T-cell (primary cell): Measurements from ENCODE around the gene PIM2. TPM values are rescaled to one million over a fixed set of nuclear protein-coding genes. Genes with fewer than 3 reads are reported as not detected.
"Not testable (repeated sequence)": the region's sequence is repeated elsewhere in the genome, so short reads cannot be mapped to it uniquely, and the experiment has no call there.

Experiments used
- ATAC-seq, 4 experiments: fragments of 200-7000 bp in 3 of 4; fragments of 150-1000 bp in 1 of 4; cut with Tn5 transposase; replicated peaks in 1 of 4; 1 replicate in 3 of 4; 2 replicates in 1 of 4; pipeline ENCODE4 v1.10.0; 2021; ENCODE audit warnings: moderate library complexity in 3 of 4, mild to moderate bottlenecking in 2 of 4, moderate number of reproducible peaks in 1 of 4
- CTCF ChIA-PET, 2 donors: fragments of 300-600 bp; sonication (Branson Sonifier 250); formaldehyde crosslinking; loops; one replicate each; lab custom pipeline; 2022; ENCODE audit warnings: antibody characterized with exemption in 2 of 2; lab: Charles Lee
- POLR2A ChIA-PET, 2 donors: fragments of 300-600 bp; sonication (Branson Sonifier 250); formaldehyde crosslinking; loops; one replicate each; lab custom pipeline; 2022; ENCODE audit warnings: antibody characterized with exemption in 2 of 2; lab: Charles Lee
- DNase-seq, 35 experiments: peaks; one replicate each; pipeline versions ENCODE4 v3.0.0 to v3.0.0-alpha.2; 2013 to 2023
- H3K27ac ChIP-seq: one replicate; pipeline ENCODE4 v1.5.1; 2013; ENCODE audit warnings: low read length
- H3K27me3 ChIP-seq, 2 experiments: replicated peaks in 1 of 2; 1 replicate in 1 of 2; 2 replicates in 1 of 2; pipeline versions ENCODE4 v1.6.1 to v1.7.0; 2013; ENCODE audit warnings: low read length in 1 of 2, mixed read lengths in 1 of 2; ENCODE audit not compliant: control insufficient read depth in 2 of 2, insufficient read depth in 2 of 2; ENCODE audit errors: extremely low read depth in 1 of 2
- H3K36me3 ChIP-seq, 2 donors: 1 replicate in 1 of 2; 2 replicates in 1 of 2; pipeline versions ENCODE4 v1.6.1 to v1.7.0; 2013; ENCODE audit warnings: low read length in 1 of 2; ENCODE audit not compliant: control insufficient read depth in 2 of 2, insufficient read depth in 1 of 2; ENCODE audit errors: extremely low read depth in 1 of 2
- H3K4me1 ChIP-seq, 2 experiments: 1 replicate in 1 of 2; 2 replicates in 1 of 2; pipeline versions ENCODE4 v1.6.1 to v1.7.0; 2013; ENCODE audit warnings: low read length in 2 of 2, mixed read lengths in 1 of 2; ENCODE audit not compliant: insufficient read depth in 2 of 2, control insufficient read depth in 1 of 2; ENCODE audit errors: extremely low read depth in 1 of 2
- H3K4me3 ChIP-seq, 2 donors: 1 replicate in 1 of 2; 2 replicates in 1 of 2; pipeline versions ENCODE4 v1.5.1 to v1.7.0; 2013; ENCODE audit warnings: mild to moderate bottlenecking in 2 of 2, low read length in 1 of 2, moderate library complexity in 1 of 2; ENCODE audit not compliant: control insufficient read depth in 1 of 2; ENCODE audit errors: extremely low read depth in 1 of 2
- H3K9me3 ChIP-seq: 2 replicates; pipeline ENCODE4 v1.7.0; 2013
- H3K27ac Mint-ChIP-seq, 2 donors: one replicate each; pipeline ENCODE4 v1.8.0; 2020 to 2021; ENCODE audit warnings: mild to moderate bottlenecking in 2 of 2, mixed read lengths in 2 of 2
- H3K27me3 Mint-ChIP-seq, 2 donors: one replicate each; pipeline ENCODE4 v1.8.0; 2021 to 2022; ENCODE audit warnings: mixed read lengths in 2 of 2
- H3K36me3 Mint-ChIP-seq: one replicate; pipeline ENCODE4 v1.8.0; 2021; ENCODE audit warnings: mixed read lengths
- H3K4me1 Mint-ChIP-seq, 3 donors: one replicate each; pipeline ENCODE4 v1.8.0; 2020 to 2022; ENCODE audit warnings: mixed read lengths in 3 of 3, mild to moderate bottlenecking in 1 of 3
- H3K4me3 Mint-ChIP-seq, 3 donors: one replicate each; pipeline ENCODE4 v1.8.0; 2020 to 2022; ENCODE audit warnings: mild to moderate bottlenecking in 3 of 3, mixed read lengths in 3 of 3, moderate library complexity in 3 of 3
- H3K9me3 Mint-ChIP-seq, 3 donors: one replicate each; pipeline ENCODE4 v1.8.0; 2020 to 2022; ENCODE audit warnings: mixed read lengths in 3 of 3
- WGBS: methylation state at CpG from one replicate; pipeline ENCODE4 v1.1.5; 2013; ENCODE audit warnings: missing lambda C conversion rate; ENCODE audit not compliant: insufficient coverage; 5-methylcytosine and 5-hydroxymethylcytosine counted together
- total RNA-seq, 35 experiments: library from RNA in 6 of 35; stranded (reverse) in 6 of 35; fragments of 120-200 nt in 1 of 35; gene quantifications; one replicate each; pipeline versions ENCODE4 v1.2.1 to v1.2.4 and lab custom pipeline; 2013 to 2026

PIM2 gene
- total RNA-seq, 5 donors from 2014 or later (not counting 1 experiment from before 2014, with no cell fraction given), result 152 to 325 (median 160) TPM

GRCh38 chrX:48886586-48886985, 32.2 kb downstream of the PIM2 start:
- DNase-seq, H3K36me3 Mint-ChIP-seq, H3K36me3 ChIP-seq, H3K4me3 Mint-ChIP-seq, H3K27me3 ChIP-seq, ATAC-seq, H3K27me3 Mint-ChIP-seq, H3K9me3 Mint-ChIP-seq, H3K27ac Mint-ChIP-seq, H3K4me3 ChIP-seq, H3K4me1 ChIP-seq, H3K27ac ChIP-seq, POLR2A ChIA-PET, H3K9me3 ChIP-seq, CTCF ChIA-PET: not testable (repeated sequence)
- H3K4me1 Mint-ChIP-seq, result peaks cover 8 to 11% (median 9%) of the 10 kb centered on the region in 3 donors
- WGBS, result no CpG with 5 or more reads among the region's 5 CpGs

DNA sequence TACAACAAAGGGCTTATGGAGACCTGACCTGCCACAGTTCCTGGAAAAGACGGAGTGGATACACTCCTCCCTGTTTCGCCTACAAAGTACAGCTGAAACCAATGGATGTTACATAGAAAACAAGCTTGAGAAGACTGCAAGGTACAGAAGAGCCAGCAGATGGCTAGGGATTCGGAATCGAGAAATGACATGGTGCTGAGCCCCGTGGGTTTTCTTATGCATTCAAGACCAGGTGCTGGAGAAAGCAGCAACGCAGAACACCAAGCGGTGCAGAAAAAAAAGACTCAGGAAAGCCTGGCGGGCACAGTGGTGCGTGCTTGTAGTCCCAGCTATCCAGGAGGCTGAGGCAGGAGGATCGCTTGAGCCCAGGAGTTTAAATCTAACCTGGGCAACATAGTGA, 35.1 kb downstream of the PIM2 start:
- ChIA-PET CTCF (no interaction called here), POLR2A (interaction anchor here in 1 of 2 donors (0.6 kb wide), 1 partner anchor 58 kb away, joined by 6 read pairs; no protein-coding TSS in a partner anchor)
- peaks cover 0 to 6% of the 10 kb centered on the region in 2 donors for H3K27me3 Mint-ChIP-seq
- no peaks in the 10 kb centered on the region for H3K9me3 Mint-ChIP-seq
- H3K4me1 ChIP-seq, result no peaks in the 10 kb centered on the region
- no peaks in the 10 kb centered on the region for H3K4me1 Mint-ChIP-seq
- 73% methylated on average over 7 of the region's 10 CpGs for WGBS
- H3K36me3 Mint-ChIP-seq, result no peaks in the 10 kb centered on the region
- no peak overlapping the region for H3K4me3 Mint-ChIP-seq
- no peak overlapping the region for H3K4me3 ChIP-seq
- H3K9me3 ChIP-seq, result no peaks in the 10 kb centered on the region
- ATAC-seq, result no peak
- H3K27me3 ChIP-seq, result no peaks in the 10 kb centered on the region
- no peak overlapping the region for H3K27ac Mint-ChIP-seq
- no peak for DNase-seq
- H3K36me3 ChIP-seq, result no peaks in the 10 kb centered on the region
- no peak overlapping the region for H3K27ac ChIP-seq

GRCh38 chrX:48876944-48877343, 41.9 kb downstream of the PIM2 start:
- H3K9me3 Mint-ChIP-seq, H3K27ac ChIP-seq, H3K36me3 Mint-ChIP-seq, H3K4me3 Mint-ChIP-seq, H3K27me3 Mint-ChIP-seq, H3K4me1 ChIP-seq, H3K4me1 Mint-ChIP-seq, ATAC-seq, POLR2A ChIA-PET, H3K27ac Mint-ChIP-seq, CTCF ChIA-PET, DNase-seq, H3K27me3 ChIP-seq, H3K36me3 ChIP-seq, H3K9me3 ChIP-seq, H3K4me3 ChIP-seq: not testable (repeated sequence)
- WGBS, result no CpG with 5 or more reads among the region's 4 CpGs

- H3K4me1 Mint-ChIP-seq, H3K27ac Mint-ChIP-seq, H3K36me3 Mint-ChIP-seq, H3K27ac ChIP-seq, H3K4me1 ChIP-seq, H3K4me3 ChIP-seq, H3K9me3 ChIP-seq, DNase-seq, H3K27me3 ChIP-seq, H3K36me3 ChIP-seq, POLR2A ChIA-PET, ATAC-seq, CTCF ChIA-PET, H3K4me3 Mint-ChIP-seq, H3K9me3 Mint-ChIP-seq: not testable (repeated sequence)
- H3K27me3 Mint-ChIP-seq, result peaks cover 3 to 15% of the 10 kb centered on the region in 2 donors
- WGBS, result no CpG with 5 or more reads among the region's 2 CpGs
Observed at GRCh38 chrX:48872017-48872416, 46.8 kb downstream of the PIM2 start.

- H3K4me1 ChIP-seq, result no peaks in the 10 kb centered on the region
- no peak overlapping the region for H3K4me3 Mint-ChIP-seq
- ChIA-PET CTCF (no interaction called here), POLR2A (no interaction called here)
- H3K9me3 ChIP-seq, result no peaks in the 10 kb centered on the region
- H3K27ac ChIP-seq, result no peak overlapping the region
- ATAC-seq (no peak), DNase-seq (no peak)
- WGBS, result no CpG with 5 or more reads among the region's 4 CpGs
- H3K27me3 ChIP-seq, result no peaks in the 10 kb centered on the region
- H3K4me1 Mint-ChIP-seq, result no peaks in the 10 kb centered on the region
- no peak overlapping the region for H3K4me3 ChIP-seq
- peaks cover 2 to 34% of the 10 kb centered on the region in 2 donors for H3K27me3 Mint-ChIP-seq
- H3K27ac Mint-ChIP-seq, result no peak overlapping the region
- no peaks in the 10 kb centered on the region for H3K36me3 ChIP-seq
- no peaks in the 10 kb centered on the region for H3K9me3 Mint-ChIP-seq
- H3K36me3 Mint-ChIP-seq, result no peaks in the 10 kb centered on the region
Observed at GRCh38 chrX:48864210-48864609, 54.6 kb downstream of the PIM2 start.

Other genes starting within 250 kb of the PIM2 start
- 100 to 1,000 TPM in 3 of 5 donors, 10 to 100 TPM in 2; 92.0 to 118 (median 103) TPM for gene WAS, start 235.2 kb downstream of the PIM2 start, total RNA-seq
- 10 to 100 TPM in 3 of 5 donors, 1 to 10 TPM in 2; 7.6 to 12.0 (median 10.6) TPM for gene SUV39H1, start 222.3 kb downstream of the PIM2 start, total RNA-seq
- not detected for gene GLOD5, start 157.3 kb downstream of the PIM2 start, total RNA-seq
- under 1 TPM; 0.23 to 0.64 (median 0.43) TPM for gene GATA1, start 132.4 kb downstream of the PIM2 start, total RNA-seq
- gene HDAC6, start 117.0 kb downstream of the PIM2 start, total RNA-seq, result 100 to 1,000 TPM; 106 to 121 (median 113) TPM
- gene ERAS, start 92.5 kb downstream of the PIM2 start, total RNA-seq, result not detected
- 10 to 100 TPM in 2 of 5 donors, 1 to 10 TPM in 3; 5.0 to 11.4 (median 9.1) TPM for gene PCSK1N, start 83.4 kb downstream of the PIM2 start, total RNA-seq
- gene TIMM17B, start 21.3 kb downstream of the PIM2 start, total RNA-seq, result 10 to 100 TPM; 40.5 to 52.1 (median 49.3) TPM
- gene PQBP1, start 21.1 kb downstream of the PIM2 start, total RNA-seq, result 10 to 100 TPM; 62.5 to 79.5 (median 73.9) TPM
- 10 to 100 TPM; 14.2 to 35.1 (median 16.2) TPM for gene SLC35A2, start 7.4 kb downstream of the PIM2 start, total RNA-seq
- 10 to 100 TPM; 87.2 to 92.5 (median 89.7) TPM for gene OTUD5, start 38.6 kb upstream of the PIM2 start, total RNA-seq
- 1 to 10 TPM in 4 of 5 donors, under 1 TPM in 1; 0.85 to 3.7 (median 2.6) TPM for gene KCND1, start 52.8 kb upstream of the PIM2 start, total RNA-seq
- gene GRIPAP1, start 83.2 kb upstream of the PIM2 start, total RNA-seq, result 100 to 1,000 TPM in 3 of 5 donors, 10 to 100 TPM in 2; 85.2 to 123 (median 104) TPM
- gene TFE3, start 124.3 kb upstream of the PIM2 start, total RNA-seq, result 10 to 100 TPM; 34.3 to 38.8 (median 35.6) TPM
- 10 to 100 TPM in 2 of 5 donors, 1 to 10 TPM in 3; 8.5 to 14.9 (median 9.1) TPM for gene CCDC120, start 140.0 kb upstream of the PIM2 start, total RNA-seq
- 10 to 100 TPM; 17.5 to 34.5 (median 34.0) TPM for gene PRAF2, start 155.0 kb upstream of the PIM2 start, total RNA-seq
- gene WDR45, start 160.9 kb upstream of the PIM2 start, total RNA-seq, result 100 to 1,000 TPM in 3 of 5 donors, 10 to 100 TPM in 2; 66.2 to 134 (median 112) TPM
- 10 to 100 TPM; 16.5 to 25.9 (median 23.1) TPM for gene GPKOW, start 204.7 kb upstream of the PIM2 start, total RNA-seq
- gene MAGIX, start 243.7 kb upstream of the PIM2 start, total RNA-seq, result 1 to 10 TPM in 3 of 5 donors, under 1 TPM in 2; 0.56 to 1.9 (median 1.6) TPM